GM19372 (cell line): Measurements from ENCODE around the gene JAK1.

ENCODE experiments used
- ATAC-seq: cut with Tn5 transposase; IDR thresholded peaks from one replicate; pipeline ENCODE4 v1.9.1; 2021; ENCODE audit warnings: mild to moderate bottlenecking, low read depth, moderate library complexity; ENCODE audit not compliant: unreplicated experiment

The JAK1 gene

GRCh38 chr1:64809309-64809708 is 157.0 kb downstream of the JAK1 start:
- no peak for ATAC-seq

- no peak for ATAC-seq
Observed at GRCh38 chr1:64801851-64802523, 164.4 kb downstream of the JAK1 start.

- ATAC-seq = no peak
Observed at GRCh38 chr1:64798872-64799271, 167.5 kb downstream of the JAK1 start.

GRCh38 chr1:64790832-64791487 is 175.4 kb downstream of the JAK1 start:
- no peak for ATAC-seq
